ENCODE data around the gene ARL4D. TPM values are rescaled to one million over a fixed set of nuclear protein-coding genes. Genes with fewer than 3 reads are reported as not detected.

The ARL4D gene
- total and polyA plus RNA-seq, 2 donors (not counting 3 experiments of a cell fraction or from before 2014, with no cell fraction given), result 3.8 to 4.1 TPM

DNA sequence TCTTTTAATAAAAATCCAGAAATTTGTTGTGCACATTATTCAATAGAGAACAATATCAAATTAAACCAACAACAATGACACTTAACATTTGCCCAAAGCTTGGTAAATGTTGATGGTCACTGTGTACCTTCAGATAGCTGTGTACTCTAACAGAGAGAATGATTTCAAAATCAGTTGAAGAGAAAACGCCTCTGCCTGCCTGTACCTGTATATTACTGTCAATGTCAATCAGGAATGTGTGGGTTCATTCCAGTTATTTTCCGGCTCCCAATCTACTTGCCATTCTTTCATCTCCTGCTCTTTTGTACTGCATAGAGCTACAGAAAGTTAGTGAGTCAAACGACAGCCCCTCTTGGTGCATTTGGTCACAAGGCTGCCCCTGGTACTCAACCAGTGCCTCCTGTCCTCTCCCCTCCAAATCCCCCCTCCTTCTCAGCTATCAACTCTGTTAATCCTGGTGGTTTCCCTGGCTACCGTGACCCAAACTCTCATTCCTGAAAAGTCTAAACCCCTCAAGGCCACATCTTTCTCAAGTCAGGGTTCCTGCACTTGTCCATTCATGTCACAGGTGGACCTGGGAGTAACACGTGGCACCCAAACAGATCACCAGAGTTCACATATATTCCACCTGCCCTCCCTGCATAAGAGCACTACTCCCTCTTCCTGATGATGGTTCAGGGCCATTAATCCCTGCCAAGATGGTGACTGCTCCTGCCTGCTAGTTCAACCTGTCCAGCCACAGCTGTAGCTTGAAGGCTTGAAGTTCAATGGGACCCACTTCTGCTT, 13.6 kb upstream of the ARL4D start:
- Histone ChIP-seq H3K36me3 (ENCODE audit: control insufficient read depth in 2 of 2, extremely low read depth in 1 of 2, insufficient read depth in 2 of 2, low read length in 2 of 2) (no peaks in the 10 kb centered on the region), H2AFZ (ENCODE audit: low read depth, low read length) (no peak overlapping the region), H3K79me2 (ENCODE audit: control insufficient read depth, insufficient read depth, low read length) (no peaks in the 10 kb centered on the region), H3K4me3 (replicated peaks in 1 of 3; ENCODE audit: insufficient read depth in 1 of 3, low read depth in 1 of 3, low read length in 3 of 3) (no peak overlapping the region), H3K4me2 (ENCODE audit: insufficient read depth, low read length) (no peak overlapping the region), H3K27ac (ENCODE audit: insufficient read depth, low read depth, low read length) (no peak overlapping the region), H3K9me3 (replicated peaks; ENCODE audit: control insufficient read depth, insufficient read depth, low read length) (no peaks in the 10 kb centered on the region), H4K20me1 (replicated peaks; ENCODE audit: control insufficient read depth, extremely low read depth, insufficient read depth, low read length) (no peaks in the 10 kb centered on the region), H3K4me1 (ENCODE audit: control insufficient read depth, extremely low read depth, insufficient read depth, low read length) (peaks cover 4% of the 10 kb centered on the region), H3K9ac (replicated peaks; ENCODE audit: extremely low read depth, insufficient read depth, low read length) (no peak overlapping the region), H3K27me3 (ENCODE audit: control insufficient read depth in 2 of 2, insufficient read depth in 2 of 2, low read length in 2 of 2) (peaks cover 2 to 6% of the 10 kb centered on the region in 2 experiments), H3K9me1 (replicated peaks; ENCODE audit: control insufficient read depth, extremely low read depth, insufficient read depth, low read length) (no peaks in the 10 kb centered on the region)
- DNase-seq (ENCODE audit: low read depth, low spot score) (no peak), FAIRE-seq (no peak)
- ChIA-PET CTCF (interaction anchor here (1.1 to 1.3 kb wide), 2 partner anchors 8 to 99 kb away, joined by 3 to 4 read pairs; partner anchors contain the start of gene DHX8), POLR2A (interaction anchor here (1.0 to 4.1 kb wide), 2 partner anchors 17 kb away, joined by 4 to 95 read pairs; no protein-coding TSS in a partner anchor)
- no TSS peak for BruUV-seq (replicated peaks)
- intact Hi-C loops (cut with micrococcal nuclease) (no loop called here), dilution Hi-C loops (cut with MboI; ENCODE audit: extremely low pct_ligation_motif_present, low sequenced_read_pairs) (no loop called here)
- TF ChIP-seq JUN (IDR thresholded peaks at IDR 0.05; ENCODE audit: borderline replicate concordance, insufficient read depth, insufficient read length, low read depth), result no peak
- no peak for TF ChIP-seq MYC (IDR thresholded peaks at IDR 0.05; ENCODE audit: low read depth, low read length)

DNA sequence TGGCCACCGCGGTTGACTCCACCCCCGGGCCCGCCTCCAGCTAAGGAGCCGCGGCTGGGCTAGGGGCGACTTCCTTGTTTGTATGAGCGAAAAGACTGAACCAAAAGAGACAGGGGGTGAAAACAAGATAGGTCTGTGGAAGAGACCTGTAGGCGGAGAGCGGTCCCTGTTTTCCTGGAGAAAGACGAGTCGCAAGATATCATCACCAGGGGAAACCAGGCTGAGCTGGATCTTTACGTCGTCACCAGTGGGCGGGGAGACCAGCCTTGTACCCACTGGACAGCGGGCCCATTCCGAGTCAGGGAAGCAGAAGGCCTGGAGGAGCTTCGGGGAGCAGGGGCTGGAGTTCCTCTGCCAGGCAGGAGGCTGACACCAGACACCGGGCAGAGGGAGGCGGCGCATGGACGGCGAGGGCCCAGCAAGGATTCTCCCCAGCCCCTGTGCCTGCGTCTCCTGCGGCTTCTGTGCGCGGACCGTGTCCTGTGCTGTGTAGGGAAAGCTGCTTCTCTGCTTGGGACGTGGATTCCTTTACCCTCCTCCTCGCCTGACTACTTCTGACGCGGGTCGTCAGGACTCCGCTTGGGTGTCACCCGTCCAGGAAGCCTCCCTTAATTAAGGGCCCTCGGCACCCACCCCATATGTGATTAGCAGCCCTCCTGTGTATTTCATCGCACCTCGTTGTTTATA, 10.3 kb upstream of the ARL4D start:
- CTCF ChIA-PET, result interaction anchor here (0.7 to 2.4 kb wide), 10 partner anchors 10 to 390 kb away, joined by 3 to 54 read pairs (median 4); partner anchors contain the start of genes ARL4D, DHX8 and RPL27
- FAIRE-seq (peak; percentile 100), DNase-seq (ENCODE audit: low read depth, low spot score) (peak; percentile 94)
- H3K9me3 ChIP-seq (replicated peaks; ENCODE audit: control insufficient read depth, insufficient read depth, low read length), result no peaks in the 10 kb centered on the region
- POLR2A ChIA-PET, result interaction anchor here (0.6 to 4.1 kb wide), 9 partner anchors 10 to 1580 kb away, joined by 3 to 95 read pairs (median 8); partner anchors contain the start of genes ARL4D, C1QL1 and DHX8
- peak; percentile 51 for TF ChIP-seq POLR2AphosphoS5 (IDR thresholded peaks at IDR 0.05; ENCODE audit: insufficient read depth, low read depth, low read length)
- peak; percentile 84 for TF ChIP-seq POLR2A (IDR thresholded peaks at IDR 0.05; ENCODE audit: low read depth, low read length)
- TF ChIP-seq EZH2 (IDR thresholded peaks at IDR 0.05; ENCODE audit: borderline replicate concordance, low read depth, low read length, severe bottlenecking), result no peak
- TF ChIP-seq GATA2 (IDR thresholded peaks at IDR 0.05; ENCODE audit: insufficient read depth, insufficient read length, low read depth, low read length), result no peak
- intact Hi-C loops (cut with micrococcal nuclease) (loop anchor here (1.0 kb wide), 2 partner anchors 19 to 95 kb away; partner anchors contain the start of gene DHX8), dilution Hi-C loops (cut with MboI; ENCODE audit: extremely low pct_ligation_motif_present, low sequenced_read_pairs) (no loop called here)
- TSS peak; percentile 97 for BruUV-seq (replicated peaks)
- H3K4me2 ChIP-seq (ENCODE audit: insufficient read depth, low read length), result peak overlapping the region; percentile 72
- H3K4me1 ChIP-seq (ENCODE audit: control insufficient read depth, extremely low read depth, insufficient read depth, low read length), result peaks cover 4% of the 10 kb centered on the region
- peaks cover 2 to 6% of the 10 kb centered on the region in 2 experiments for H3K27me3 ChIP-seq (ENCODE audit: control insufficient read depth in 2 of 2, insufficient read depth in 2 of 2, low read length in 2 of 2)
- H3K4me3 ChIP-seq (replicated peaks in 1 of 3; ENCODE audit: insufficient read depth in 1 of 3, low read depth in 1 of 3, low read length in 3 of 3), result peak overlapping the region; percentile 26 to 55 (median 47)
- H3K9me1 ChIP-seq (replicated peaks; ENCODE audit: control insufficient read depth, extremely low read depth, insufficient read depth, low read length), result no peaks in the 10 kb centered on the region
- peak overlapping the region; percentile 63 for H2AFZ ChIP-seq (ENCODE audit: low read depth, low read length)
- no peaks in the 10 kb centered on the region for H3K79me2 ChIP-seq (ENCODE audit: control insufficient read depth, insufficient read depth, low read length)
- H3K9ac ChIP-seq (replicated peaks; ENCODE audit: extremely low read depth, insufficient read depth, low read length), result peak overlapping the region; percentile 55
- H3K36me3 ChIP-seq (ENCODE audit: control insufficient read depth in 2 of 2, extremely low read depth in 1 of 2, insufficient read depth in 2 of 2, low read length in 2 of 2), result no peaks in the 10 kb centered on the region
- H4K20me1 ChIP-seq (replicated peaks; ENCODE audit: control insufficient read depth, extremely low read depth, insufficient read depth, low read length), result no peaks in the 10 kb centered on the region
- peak overlapping the region; percentile 65 for H3K27ac ChIP-seq (ENCODE audit: insufficient read depth, low read depth, low read length)

Measured in endothelial cell of umbilical vein (primary cell).